B cell (primary cell): Measurements from ENCODE around the gene ETV6. TPM values are rescaled to one million over a fixed set of nuclear protein-coding genes. Genes with fewer than 3 reads are reported as not detected.

ENCODE experiments used
- ATAC-seq: fragments of 200-7000 bp; cut with Tn5 transposase; one replicate; pipeline ENCODE4 v1.10.0; 2021; ENCODE audit warnings: low read depth, mild to moderate bottlenecking, moderate number of reproducible peaks, moderate library complexity
- CTCF ChIA-PET: fragments of 350-600 bp; sonication (Branson Sonifier 250); formaldehyde crosslinking; loops from one replicate; lab custom pipeline; 2021; ENCODE audit warnings: antibody characterized with exemption, inconsistent platforms; lab: Charles Lee
- POLR2A ChIA-PET: fragments of 350-600 bp; sonication (Branson Sonifier 250); formaldehyde crosslinking; loops from one replicate; lab custom pipeline; 2021; ENCODE audit warnings: antibody characterized with exemption; lab: Charles Lee
- DNase-seq: peaks from one replicate; pipeline ENCODE4 v3.0.0; 2013
- H2AFZ ChIP-seq: 2 replicates; pipeline ENCODE4 v1.6.1; 2012; ENCODE audit warnings: mild to moderate bottlenecking, low read depth, low read length; ENCODE audit not compliant: insufficient read depth, poor library complexity, severe bottlenecking
- H3K27ac ChIP-seq, 2 donors: 1 replicate in 1 of 2; 2 replicates in 1 of 2; pipeline ENCODE4 v1.5.1; 2012 to 2013; ENCODE audit warnings: low read length in 2 of 2, mild to moderate bottlenecking in 2 of 2, moderate library complexity in 1 of 2
- H3K27me3 ChIP-seq, 4 experiments: fragments of 200-600 bp in 1 of 4; sonication (generic) in 1 of 4; replicated peaks in 1 of 4; 1 replicate in 2 of 4; 2 replicates in 2 of 4; pipeline versions ENCODE4 v1.6.1 to v1.7.0; 2013 to 2016; ENCODE audit warnings: low read length in 3 of 4, mild to moderate bottlenecking in 2 of 4, mixed read lengths in 1 of 4, moderate library complexity in 1 of 4; ENCODE audit not compliant: insufficient read depth in 4 of 4, control insufficient read depth in 3 of 4; ENCODE audit errors: control extremely low read depth in 1 of 4
- H3K36me3 ChIP-seq, 2 experiments: replicated peaks in 1 of 2; 1 replicate in 1 of 2; 2 replicates in 1 of 2; pipeline versions ENCODE4 v1.6.1 to v1.7.1; 2013; ENCODE audit warnings: low read length in 1 of 2; ENCODE audit not compliant: insufficient read depth in 2 of 2, control insufficient read depth in 1 of 2; ENCODE audit errors: control extremely low read depth in 1 of 2, extremely low read depth in 1 of 2
- H3K4me1 ChIP-seq, 2 donors: fragments of 200-600 bp in 1 of 2; sonication (generic) in 1 of 2; 1 replicate in 1 of 2; 2 replicates in 1 of 2; pipeline versions ENCODE4 v1.5.1 to v1.6.1; 2013 to 2017; ENCODE audit warnings: low read length in 2 of 2; ENCODE audit not compliant: control insufficient read depth in 2 of 2, insufficient read depth in 2 of 2
- H3K4me2 ChIP-seq: replicated peaks from 2 replicates; pipeline ENCODE3; 2012; ENCODE audit warnings: mild to moderate bottlenecking, low read depth, low read length; ENCODE audit not compliant: poor library complexity, severe bottlenecking
- H3K4me3 ChIP-seq, 5 experiments: fragments of 200-600 bp in 1 of 5; sonication (generic) in 1 of 5; 1 replicate in 3 of 5; 2 replicates in 2 of 5; pipeline versions ENCODE4 v1.5.1 to v1.7.0; 2011 to 2016; ENCODE audit warnings: low read length in 4 of 5, mild to moderate bottlenecking in 4 of 5, low read depth in 2 of 5, control low read depth in 1 of 5, moderate library complexity in 1 of 5; ENCODE audit not compliant: insufficient read depth in 1 of 5; ENCODE audit errors: control extremely low read depth in 1 of 5, extremely low read depth in 1 of 5
- H3K79me2 ChIP-seq: fragments of 200-600 bp; sonication (generic); one replicate; pipeline ENCODE4 v1.6.0; 2016; ENCODE audit warnings: low read length; ENCODE audit not compliant: control insufficient read depth, insufficient read depth
- H3K9ac ChIP-seq: fragments of 200-600 bp; sonication (generic); 2 replicates; pipeline ENCODE4 v1.6.1; 2017; ENCODE audit warnings: mild to moderate bottlenecking, low read length, moderate library complexity
- H3K9me3 ChIP-seq, 3 donors: one replicate each; pipeline versions ENCODE4 v1.6.1 to v1.7.1; 2013; ENCODE audit warnings: low read length in 2 of 3; ENCODE audit not compliant: control insufficient read depth in 2 of 3, insufficient read depth in 1 of 3; ENCODE audit errors: control extremely low read depth in 1 of 3
- H4K20me1 ChIP-seq: 2 replicates; pipeline ENCODE4 v1.6.0; 2012; ENCODE audit warnings: mild to moderate bottlenecking, low read length; ENCODE audit not compliant: insufficient read depth, control insufficient read depth, poor library complexity, severe bottlenecking
- H3K27ac Mint-ChIP-seq: one replicate; pipeline ENCODE4 v1.8.0; 2021; ENCODE audit warnings: mixed read lengths
- H3K27me3 Mint-ChIP-seq: one replicate; pipeline ENCODE4 v1.8.0; 2021; ENCODE audit warnings: mixed read lengths
- H3K4me1 Mint-ChIP-seq: one replicate; pipeline ENCODE4 v1.8.0; 2021; ENCODE audit warnings: mixed read lengths
- H3K4me3 Mint-ChIP-seq: one replicate; pipeline ENCODE4 v1.8.0; 2021; ENCODE audit warnings: mixed read lengths
- H3K9me3 Mint-ChIP-seq: one replicate; pipeline ENCODE4 v1.8.0; 2022; ENCODE audit warnings: mixed read lengths; ENCODE audit not compliant: insufficient read depth
- EZH2 ChIP-seq: IDR thresholded peaks from 2 replicates; pipeline ENCODE4 v1.6.1; 2012; ENCODE audit warnings: borderline replicate concordance, low read depth, mild to moderate bottlenecking, moderate library complexity, low read length; ENCODE audit not compliant: insufficient read depth, poor library complexity, severe bottlenecking
- WGBS: methylation state at CpG from one replicate; pipeline ENCODE4 v1.1.5; 2013; ENCODE audit warnings: missing lambda C conversion rate; ENCODE audit not compliant: insufficient coverage; 5-methylcytosine and 5-hydroxymethylcytosine counted together
- intact Hi-C: fragments of 100-400 bp; cut with micrococcal nuclease; formaldehyde crosslinking; loops from one replicate; pipeline ENCODE4 v1.10.0; 2022
- polyA plus RNA-seq: library from polyadenylated mRNA; depleted of rRNA; stranded (reverse); fragments of >200 nt; gene quantifications from 2 replicates; pipeline ENCODE4 v1.2.3, GENCODE V29; 2012
- total RNA-seq, 2 donors: library from RNA; stranded (reverse); fragments of 120-200 nt in 1 of 2; gene quantifications; 1 replicate in 1 of 2; 2 replicates in 1 of 2; pipeline versions ENCODE4 v1.2.3 to v1.2.4, GENCODE V29; 2013 to 2022
- TF ChIP-seq, protein P1 (sequence below): fragments of 200-600 bp; IDR thresholded peaks from one replicate; pipeline ENCODE4 v1.8.0; 2022; ENCODE audit warnings: antibody characterized with exemption, mild to moderate bottlenecking

Gene ETV6
- total and polyA plus RNA-seq, 2 donors (not counting 1 experiment from before 2014, with no cell fraction given) = 17.4 to 123 TPM

DNA sequence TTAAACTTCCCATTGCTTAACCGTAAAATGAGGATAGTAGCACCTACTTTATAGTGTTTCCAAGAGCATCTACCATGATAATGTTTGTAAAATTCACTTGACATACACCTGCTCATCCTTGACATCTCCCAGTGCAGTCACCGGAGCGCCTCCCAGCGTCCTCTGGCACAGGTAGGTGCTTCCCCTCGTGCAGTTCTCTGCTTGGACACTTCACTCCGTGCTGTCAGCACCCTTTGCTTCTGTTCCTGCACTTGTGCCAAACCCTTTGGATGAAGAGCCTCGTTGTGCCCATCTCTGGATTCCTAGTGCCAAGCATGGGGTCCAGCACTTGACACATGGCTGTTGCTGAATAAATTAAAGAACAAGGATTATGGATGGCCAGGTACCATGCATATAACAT lies 28.3 kb downstream of the ETV6 start:
- H3K4me3 ChIP-seq = no peak overlapping the region
- POLR2A ChIA-PET = no interaction called here
- H3K36me3 ChIP-seq = peaks cover 5 to 7% of the 10 kb centered on the region in 2 experiments
- CTCF ChIA-PET = no interaction called here
- no peak overlapping the region for H3K27ac ChIP-seq
- H3K27me3 Mint-ChIP-seq = no peaks in the 10 kb centered on the region
- H3K9ac ChIP-seq = no peak overlapping the region
- ATAC-seq = no peak
- H3K4me1 ChIP-seq = peaks cover 16 to 19% of the 10 kb centered on the region in 2 donors
- H3K4me2 ChIP-seq = no peak overlapping the region
- no peak overlapping the region for H2AFZ ChIP-seq
- no peaks in the 10 kb centered on the region for H3K9me3 Mint-ChIP-seq
- H4K20me1 ChIP-seq = peaks cover 59% of the 10 kb centered on the region
- H3K4me1 Mint-ChIP-seq = peaks cover 70% of the 10 kb centered on the region
- H3K4me3 Mint-ChIP-seq = no peak overlapping the region
- DNase-seq = no peak
- H3K27me3 ChIP-seq = no peaks in the 10 kb centered on the region
- WGBS = 87% methylated on average over 7 of the region's 7 CpGs
- intact Hi-C loops = no loop called here
- no peak overlapping the region for H3K27ac Mint-ChIP-seq
- peaks cover 0 to 2% (median 0%) of the 10 kb centered on the region in 3 donors for H3K9me3 ChIP-seq
- no peak for TF ChIP-seq EZH2
- TF ChIP-seq, protein P1, sequence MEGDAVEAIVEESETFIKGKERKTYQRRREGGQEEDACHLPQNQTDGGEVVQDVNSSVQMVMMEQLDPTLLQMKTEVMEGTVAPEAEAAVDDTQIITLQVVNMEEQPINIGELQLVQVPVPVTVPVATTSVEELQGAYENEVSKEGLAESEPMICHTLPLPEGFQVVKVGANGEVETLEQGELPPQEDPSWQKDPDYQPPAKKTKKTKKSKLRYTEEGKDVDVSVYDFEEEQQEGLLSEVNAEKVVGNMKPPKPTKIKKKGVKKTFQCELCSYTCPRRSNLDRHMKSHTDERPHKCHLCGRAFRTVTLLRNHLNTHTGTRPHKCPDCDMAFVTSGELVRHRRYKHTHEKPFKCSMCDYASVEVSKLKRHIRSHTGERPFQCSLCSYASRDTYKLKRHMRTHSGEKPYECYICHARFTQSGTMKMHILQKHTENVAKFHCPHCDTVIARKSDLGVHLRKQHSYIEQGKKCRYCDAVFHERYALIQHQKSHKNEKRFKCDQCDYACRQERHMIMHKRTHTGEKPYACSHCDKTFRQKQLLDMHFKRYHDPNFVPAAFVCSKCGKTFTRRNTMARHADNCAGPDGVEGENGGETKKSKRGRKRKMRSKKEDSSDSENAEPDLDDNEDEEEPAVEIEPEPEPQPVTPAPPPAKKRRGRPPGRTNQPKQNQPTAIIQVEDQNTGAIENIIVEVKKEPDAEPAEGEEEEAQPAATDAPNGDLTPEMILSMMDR = no peak
- H3K79me2 ChIP-seq = peaks cover 95% of the 10 kb centered on the region

DNA sequence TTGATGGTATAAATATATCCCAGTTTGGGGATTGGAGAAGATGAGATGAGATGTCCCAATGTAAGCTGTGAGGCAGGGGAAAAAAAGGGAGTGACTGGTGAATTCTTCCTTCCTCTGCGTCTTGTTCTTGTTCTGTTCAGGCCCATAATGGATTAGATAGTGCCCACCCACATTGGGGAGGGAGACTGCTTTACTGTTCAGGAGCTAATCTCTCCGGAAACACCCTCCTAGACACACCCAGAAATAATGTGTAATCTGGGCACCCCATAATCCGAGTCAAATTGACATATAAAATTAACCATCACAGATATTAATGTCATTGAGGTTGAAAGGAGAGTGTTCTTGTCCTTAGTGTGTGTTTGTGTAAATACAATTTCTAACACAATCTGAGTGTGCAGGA lies 29.3 kb downstream of the ETV6 start:
- no peak overlapping the region for H3K4me2 ChIP-seq

More for the DNA sequence above, 29.3 kb downstream of the ETV6 start:
- TF ChIP-seq EZH2 = no peak
- TF ChIP-seq, protein P1 = no peak
- peaks cover 5 to 7% of the 10 kb centered on the region in 2 experiments for H3K36me3 ChIP-seq
- no peaks in the 10 kb centered on the region for H3K27me3 Mint-ChIP-seq
- ChIA-PET CTCF (no interaction called here), POLR2A (no interaction called here)
- peaks cover 95% of the 10 kb centered on the region for H3K79me2 ChIP-seq
- intact Hi-C loops = no loop called here
- ATAC-seq = no peak
- no peak overlapping the region for H3K27ac ChIP-seq
- H3K27me3 ChIP-seq = no peaks in the 10 kb centered on the region
- H3K9ac ChIP-seq = no peak overlapping the region
- peaks cover 0 to 2% (median 0%) of the 10 kb centered on the region in 3 donors for H3K9me3 ChIP-seq
- H3K9me3 Mint-ChIP-seq = no peaks in the 10 kb centered on the region
- DNase-seq = no peak
- H4K20me1 ChIP-seq = peaks cover 62% of the 10 kb centered on the region
- no peak overlapping the region for H3K4me3 ChIP-seq
- no CpG with 5 or more reads among the region's 3 CpGs for WGBS
- no peak overlapping the region for H2AFZ ChIP-seq
- H3K4me1 ChIP-seq = peaks cover 10 to 11% of the 10 kb centered on the region in 2 donors
- H3K27ac Mint-ChIP-seq = no peak overlapping the region
- peaks cover 69% of the 10 kb centered on the region for H3K4me1 Mint-ChIP-seq
- no peak overlapping the region for H3K4me3 Mint-ChIP-seq
